ENCODE data around the gene PCSK6. TPM values are rescaled to one million over a fixed set of nuclear protein-coding genes. Genes with fewer than 3 reads are reported as not detected.

PCSK6 gene
- polyA plus RNA-seq, 1 donor: 9.8 TPM

GRCh38 chr15:101498717-101499480, 9.4 kb upstream of the PCSK6 start:
- DNase-seq: no peak

- DNase-seq: no peak
These were observed 8.7 kb upstream of the PCSK6 start for GRCh38 chr15:101498076-101498716.

- no peak for DNase-seq
These were observed 8.1 kb upstream of the PCSK6 start for GRCh38 chr15:101497484-101498034.

- DNase-seq: no peak
These were observed 7.5 kb upstream of the PCSK6 start for GRCh38 chr15:101497017-101497416.

GRCh38 chr15:101496198-101496986, 6.9 kb upstream of the PCSK6 start:
- no peak for DNase-seq

- no peak for DNase-seq
These were observed 6.1 kb upstream of the PCSK6 start for GRCh38 chr15:101495334-101496197.

GRCh38 chr15:101494251-101494796, 4.8 kb upstream of the PCSK6 start:
- DNase-seq: no peak

GRCh38 chr15:101492766-101493692, 3.5 kb upstream of the PCSK6 start:
- DNase-seq: no peak

GRCh38 chr15:101491734-101492640, 2.5 kb upstream of the PCSK6 start:
- DNase-seq: no peak

GRCh38 chr15:101490922-101491733, 1.6 kb upstream of the PCSK6 start:
- no peak for DNase-seq

- no peak for DNase-seq
These were observed 943 bp upstream of the PCSK6 start for GRCh38 chr15:101490408-101490891.

- DNase-seq: no peak
These were observed 289 bp downstream of the PCSK6 start for GRCh38 chr15:101489237-101489598.

GRCh38 chr15:101488300-101489164, 975 bp downstream of the PCSK6 start:
- DNase-seq: no peak

GRCh38 chr15:101486696-101487459, 2.6 kb downstream of the PCSK6 start:
- no peak for DNase-seq

- no peak for DNase-seq
These were observed 6.0 kb downstream of the PCSK6 start for GRCh38 chr15:101483462-101483861.

GRCh38 chr15:101482526-101483371, 6.8 kb downstream of the PCSK6 start:
- no peak for DNase-seq

Data from hindlimb muscle (tissue), 1 donor.